Ureter (tissue), 1 donor: ENCODE measurements around the gene PRRG4. TPM values are rescaled to one million over a fixed set of nuclear protein-coding genes. Genes with fewer than 3 reads are reported as not detected.
A peak's percentile ranks its signal among the peaks of the same experiment; 100 is the strongest.
"Not testable (repeated sequence)": the region's sequence is repeated elsewhere in the genome, so short reads cannot be mapped to it uniquely, and the experiment has no call there.

Experiments used
- DNase-seq: peaks from one replicate; pipeline ENCODE4 v3.0.0-alpha.2; 2020; ENCODE audit warnings: low spot score
- total RNA-seq: library from RNA; stranded (reverse); gene quantifications from one replicate; pipeline ENCODE4 v1.2.4, GENCODE V29; 2023
- donor health status: DM: yes; HTN: yes; CAD: no.

PRRG4 gene
- total RNA-seq, 1 donor from 2014 or later, result 8.6 TPM

DNA sequence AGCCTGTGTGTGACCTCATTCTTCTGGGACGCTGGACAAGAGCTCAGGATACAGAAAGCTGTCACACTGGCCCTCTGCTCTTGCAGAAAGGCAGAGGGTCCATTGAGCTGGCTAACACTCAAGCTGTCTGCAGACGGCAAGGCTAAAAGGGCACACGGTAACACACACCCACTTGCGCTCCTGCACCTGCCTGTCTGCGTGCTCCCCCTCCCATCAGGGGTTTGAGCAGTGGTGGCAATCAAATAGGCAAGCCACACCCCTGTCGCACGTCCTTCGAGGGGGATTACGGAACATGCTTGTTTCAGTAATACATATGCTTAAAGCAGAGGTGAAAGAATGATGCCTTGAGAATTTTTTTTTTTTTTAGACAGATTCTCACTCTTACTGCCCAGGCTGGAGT lies 55.8 kb downstream of the PRRG4 start:
- no peak for DNase-seq

DNA sequence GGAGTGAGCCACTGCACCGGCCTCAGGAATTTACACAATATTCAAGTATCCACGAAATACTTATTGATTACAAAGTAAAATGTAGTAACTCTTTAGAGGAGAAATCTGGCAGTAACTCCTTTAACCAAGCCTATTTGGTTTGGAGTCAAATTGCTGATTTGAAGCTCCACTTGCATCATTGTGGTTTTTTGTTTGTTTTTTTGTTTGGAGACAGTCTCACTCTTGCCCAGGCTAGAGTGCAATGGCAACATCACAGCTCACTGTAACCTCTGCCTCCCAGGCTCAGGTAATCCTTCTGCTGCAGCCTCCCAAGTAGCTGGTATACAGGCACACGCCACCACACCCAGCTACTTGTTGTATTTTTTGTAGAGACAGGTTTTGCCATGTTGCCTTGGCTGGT lies 56.5 kb downstream of the PRRG4 start:
- no peak for DNase-seq

DNA sequence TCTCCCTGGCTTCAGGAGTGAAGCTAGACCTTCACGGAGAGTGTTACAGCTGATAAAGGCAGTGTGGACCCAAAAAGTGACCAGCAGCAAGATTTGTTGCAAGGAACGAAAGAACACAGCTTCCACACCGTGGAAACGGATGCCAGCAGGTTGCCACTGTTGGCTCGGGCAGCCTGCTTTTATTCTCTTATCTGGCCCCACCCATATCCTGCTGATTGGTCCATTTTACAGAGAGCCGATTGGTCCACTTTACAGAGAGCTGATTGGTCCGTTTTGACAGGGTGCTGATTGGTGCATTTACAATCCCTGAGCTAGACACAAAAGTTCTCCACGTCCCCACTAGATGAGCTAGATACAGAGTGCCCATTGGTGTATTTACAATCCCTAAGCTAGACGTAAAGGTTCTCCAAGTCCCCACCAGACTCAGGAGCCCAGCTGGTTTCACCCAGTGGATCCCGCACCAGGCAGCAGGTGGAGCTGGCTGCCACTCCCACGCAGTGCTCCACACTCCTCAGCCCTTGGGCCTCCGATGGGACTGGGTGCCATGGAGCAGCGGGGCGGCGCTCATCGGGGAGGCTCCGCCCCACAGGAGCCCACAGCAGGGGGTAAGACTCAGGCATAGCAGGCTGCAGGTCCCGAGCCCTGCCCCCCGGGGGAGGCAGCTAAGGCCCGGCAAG lies 58.1 kb downstream of the PRRG4 start:
- not testable (repeated sequence) for DNase-seq

DNA sequence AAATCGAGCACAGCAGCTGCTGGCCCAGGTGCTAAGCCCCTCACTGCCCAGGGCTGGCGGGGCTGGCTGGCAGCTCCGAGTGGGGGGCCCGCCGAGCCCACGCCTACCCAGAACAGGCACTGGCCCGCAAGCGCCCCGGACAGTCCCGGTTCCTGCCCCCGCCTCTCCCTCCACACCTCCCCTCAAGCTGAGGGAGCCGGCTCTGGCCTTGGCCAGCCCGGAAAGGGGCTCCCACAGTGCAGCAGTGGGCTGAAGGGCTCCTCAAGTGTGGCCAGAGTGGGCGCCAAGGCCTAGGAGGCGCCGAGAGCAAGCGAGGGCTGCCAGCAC lies 58.6 kb downstream of the PRRG4 start:
- DNase-seq, result not testable (repeated sequence)

DNA sequence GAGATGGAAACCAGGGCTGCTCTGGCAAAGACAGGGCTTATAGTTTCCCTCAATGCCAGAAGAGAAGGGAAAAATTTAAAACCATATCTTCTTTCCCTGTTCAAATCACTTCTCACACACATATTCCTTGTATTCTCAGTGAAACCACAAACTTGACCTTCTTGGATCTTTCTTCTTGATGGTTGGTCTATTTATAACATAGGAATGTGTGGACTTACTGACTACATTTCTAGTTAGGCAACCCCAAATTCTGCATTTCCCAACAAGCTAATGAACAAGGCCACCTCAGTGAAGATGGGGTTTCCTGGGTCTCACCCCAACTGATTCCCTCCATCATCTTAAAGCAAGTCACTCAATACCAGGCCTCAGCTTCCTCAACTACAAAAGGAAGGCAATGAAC lies 59.1 kb downstream of the PRRG4 start:
- no peak for DNase-seq

DNA sequence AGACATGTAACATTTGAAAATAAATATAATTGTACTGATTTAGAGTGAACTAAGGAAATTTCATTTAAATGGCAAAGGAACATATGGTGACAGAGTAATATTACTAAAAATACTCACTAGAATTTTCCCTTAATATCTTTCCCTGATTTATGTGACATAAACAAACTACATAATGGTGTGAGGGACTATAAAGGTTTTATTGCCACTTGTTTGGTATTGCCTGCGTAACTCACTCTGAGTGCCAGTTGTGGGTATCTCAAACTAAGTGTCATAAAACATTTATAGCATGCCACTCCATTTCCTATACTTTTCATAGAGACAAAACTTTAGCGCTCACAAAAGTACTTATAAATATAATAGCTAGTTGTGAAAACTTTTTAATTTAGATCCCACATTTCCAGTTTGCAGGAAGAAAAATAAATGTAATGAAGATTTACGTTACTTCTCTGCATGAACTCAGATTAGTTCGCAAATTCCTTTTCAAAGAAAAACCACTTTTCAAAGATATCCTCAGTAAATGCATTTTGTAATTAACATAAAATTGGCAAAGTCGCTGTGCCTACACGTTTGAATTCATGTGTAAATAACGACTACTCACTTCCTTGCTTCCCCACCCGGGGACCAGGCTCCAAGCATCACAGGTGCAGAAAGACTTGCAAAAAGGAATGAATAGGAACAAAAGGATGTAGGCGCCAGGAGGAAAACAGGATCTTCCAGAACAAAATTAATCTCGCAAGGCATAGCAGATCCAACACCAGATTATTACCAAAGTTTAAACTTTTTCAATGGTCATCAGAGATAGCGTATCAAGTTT lies 61.3 kb downstream of the PRRG4 start:
- no peak for DNase-seq

DNA sequence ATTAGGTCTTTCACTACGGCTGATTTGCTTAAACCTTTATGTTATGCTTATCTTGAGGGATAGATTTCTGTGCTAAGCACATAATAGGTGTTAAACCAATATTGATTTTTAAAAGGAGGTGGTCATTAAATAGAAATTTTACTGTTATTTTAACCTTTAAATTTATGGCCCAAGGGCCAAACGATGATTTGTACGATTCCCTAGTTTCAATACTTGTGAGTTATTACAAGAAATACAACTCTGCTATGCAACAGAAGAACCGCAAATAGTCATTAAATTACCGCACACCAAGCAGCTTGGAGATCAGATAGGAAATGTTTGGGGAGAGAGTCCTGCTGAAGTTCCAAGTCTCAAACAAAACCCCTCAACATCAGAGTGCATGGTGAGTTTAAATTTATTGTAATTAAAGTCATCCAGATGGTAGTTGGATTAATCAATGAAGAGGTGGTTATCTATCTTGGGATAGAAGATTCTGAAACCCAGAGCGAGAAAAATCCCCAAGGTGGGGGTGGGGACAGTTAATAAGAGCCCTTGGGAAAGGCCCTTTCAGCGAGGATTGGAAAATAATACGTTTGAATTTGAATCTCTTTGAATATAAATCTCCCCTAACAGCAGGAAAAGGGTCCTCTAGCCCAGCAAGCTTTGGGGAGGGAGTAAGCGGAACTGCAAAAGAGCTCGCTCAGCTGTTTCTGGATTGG lies 62.1 kb downstream of the PRRG4 start:
- no peak for DNase-seq

DNA sequence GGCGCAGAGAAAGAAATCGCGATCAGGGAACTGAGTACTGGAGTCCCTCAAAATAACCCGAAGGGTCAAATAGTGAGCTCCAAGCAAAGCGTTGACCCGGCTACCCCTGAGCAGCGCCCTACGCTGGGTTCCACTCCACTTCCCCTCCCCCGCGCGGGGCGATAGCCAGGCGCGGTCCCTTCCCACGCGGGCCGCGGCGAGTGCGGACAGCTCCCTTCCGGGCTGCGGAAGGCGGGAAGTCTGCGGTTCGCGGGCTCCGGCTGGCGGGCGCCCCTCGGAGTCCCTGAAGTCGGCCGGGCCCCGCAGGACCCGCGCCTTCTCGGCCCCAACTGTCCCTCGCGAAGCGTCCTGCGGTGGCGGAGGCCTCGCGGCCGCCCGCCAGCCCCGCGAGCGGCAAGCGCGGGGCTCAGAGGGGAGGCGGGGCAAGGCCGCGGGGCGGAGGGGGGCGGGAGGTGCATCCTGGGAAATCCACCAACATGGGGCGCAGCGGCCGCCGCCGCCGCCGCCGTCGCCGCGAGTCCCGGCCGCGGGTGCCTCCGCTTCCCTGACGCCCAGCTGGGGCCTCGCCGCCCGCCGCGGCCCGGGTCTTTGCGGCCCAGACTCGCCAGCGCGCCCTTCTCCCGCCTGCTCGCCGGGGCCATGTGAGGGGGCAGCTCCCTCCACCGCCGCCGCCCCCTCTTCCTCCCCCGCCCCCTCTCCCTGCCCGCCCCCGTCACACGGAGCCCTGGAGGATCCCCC lies 62.8 kb downstream of the PRRG4 start, which contains the start of gene QSER1:
Gene QSER1 (plus strand): TSS at position 457 of the 738 bp plus-strand sequence. CDS start 315 bp downstream, outside the sequence.
- DNase-seq, result peak; percentile 72

DNA sequence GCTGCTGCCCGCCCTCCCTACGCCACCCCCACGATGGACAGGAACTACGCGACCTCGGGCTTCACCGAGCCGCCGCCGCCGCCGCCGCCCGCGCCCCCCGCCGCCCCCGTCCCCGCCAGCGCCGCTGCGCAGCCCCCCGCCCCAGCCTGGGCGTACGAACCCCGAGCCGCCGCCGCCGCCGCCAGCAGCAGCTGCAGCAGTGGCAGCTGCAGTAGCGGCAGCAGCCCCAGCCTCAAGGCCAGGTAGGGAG lies 63.3 kb downstream of the PRRG4 start:
- no peak for DNase-seq

DNA sequence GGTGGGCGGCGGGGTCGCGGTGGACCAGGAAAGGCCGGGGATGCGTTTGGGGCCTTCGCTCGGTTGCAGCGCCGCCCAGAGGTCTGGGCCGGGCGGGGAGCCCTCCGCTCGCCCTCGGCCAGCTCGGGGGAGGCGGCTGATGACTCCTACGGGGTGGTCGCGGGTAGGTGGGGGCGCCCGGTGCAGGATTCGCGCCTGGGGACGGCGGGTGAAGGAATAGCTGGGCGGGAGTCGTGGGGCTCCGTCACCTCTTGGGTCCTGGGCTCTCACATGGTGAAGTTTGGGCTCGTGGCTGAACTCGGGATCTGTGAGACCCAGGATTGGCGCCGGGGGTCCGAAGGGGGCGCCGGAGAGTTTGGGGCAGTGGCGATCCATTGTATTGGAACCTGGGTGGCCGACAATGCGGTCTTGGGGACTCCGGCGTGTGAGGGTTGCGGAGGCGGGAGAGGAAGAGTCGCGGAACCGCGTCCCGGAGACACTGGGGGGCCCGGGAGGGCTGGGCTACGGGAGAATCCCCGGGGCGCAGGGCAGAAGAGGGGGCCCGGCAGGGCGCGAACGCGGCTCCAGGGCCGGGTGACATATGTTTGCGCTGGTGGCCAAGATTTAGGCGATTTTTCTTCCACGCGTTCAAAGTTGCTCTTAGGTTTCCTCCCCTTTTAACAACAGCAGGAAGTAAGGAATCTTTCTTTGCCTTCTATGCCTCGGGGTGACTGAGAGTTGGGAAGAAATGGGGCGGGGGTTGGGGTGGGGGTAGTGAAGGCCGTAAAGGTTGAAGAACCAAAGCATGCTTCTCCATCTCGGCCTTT lies 63.8 kb downstream of the PRRG4 start:
- peak; percentile 56 for DNase-seq

DNA sequence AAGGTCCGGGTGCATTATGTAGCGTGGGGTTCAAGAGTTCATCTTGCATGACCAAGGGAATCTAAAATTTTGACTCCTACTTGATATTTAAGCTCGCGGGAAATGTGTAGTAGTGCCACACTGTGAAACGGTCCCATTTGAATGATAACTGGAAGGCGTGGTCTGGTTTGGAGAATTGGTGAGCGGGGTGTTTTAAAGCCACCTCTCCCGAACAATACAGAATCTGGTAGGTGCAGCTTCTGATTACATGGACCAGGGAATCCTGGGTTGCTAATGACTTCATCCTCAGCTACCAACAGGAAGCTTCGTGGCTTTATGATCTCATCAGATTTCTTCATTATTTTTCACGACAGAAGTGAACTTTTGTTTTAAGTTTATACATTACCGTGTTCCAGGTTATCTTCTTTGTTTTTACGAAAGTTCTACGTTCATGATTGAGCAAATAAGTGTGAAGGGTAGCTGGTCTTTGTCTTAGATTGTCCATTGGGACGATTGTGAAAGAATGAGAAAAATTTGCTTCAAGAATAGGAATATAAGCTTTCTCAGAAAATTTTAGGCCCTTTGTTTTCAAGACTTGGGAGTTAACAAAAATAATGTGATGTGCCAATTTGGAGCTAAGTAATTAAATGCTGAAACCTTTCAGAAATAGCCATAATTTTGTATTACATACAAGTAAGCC lies 64.6 kb downstream of the PRRG4 start:
- DNase-seq, result peak; percentile 45

DNA sequence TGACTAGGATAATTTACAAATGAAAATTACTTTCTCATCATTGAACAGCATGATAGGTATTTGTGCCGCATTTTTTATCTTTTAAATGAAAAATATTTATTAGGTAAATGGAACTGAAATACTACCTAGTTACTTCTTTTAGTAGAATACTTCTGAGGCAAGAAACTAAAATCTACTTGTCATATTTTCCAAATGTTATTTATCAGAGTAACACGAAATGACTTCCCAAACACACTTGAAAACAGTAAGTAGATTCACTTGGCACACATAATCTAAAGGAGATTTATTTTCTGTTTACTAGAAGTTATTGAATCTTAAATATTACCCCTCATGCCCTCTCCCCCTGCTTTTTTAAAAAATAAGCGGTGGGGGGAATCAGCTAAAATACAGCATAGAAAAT lies 65.2 kb downstream of the PRRG4 start:
- no peak for DNase-seq

DNA sequence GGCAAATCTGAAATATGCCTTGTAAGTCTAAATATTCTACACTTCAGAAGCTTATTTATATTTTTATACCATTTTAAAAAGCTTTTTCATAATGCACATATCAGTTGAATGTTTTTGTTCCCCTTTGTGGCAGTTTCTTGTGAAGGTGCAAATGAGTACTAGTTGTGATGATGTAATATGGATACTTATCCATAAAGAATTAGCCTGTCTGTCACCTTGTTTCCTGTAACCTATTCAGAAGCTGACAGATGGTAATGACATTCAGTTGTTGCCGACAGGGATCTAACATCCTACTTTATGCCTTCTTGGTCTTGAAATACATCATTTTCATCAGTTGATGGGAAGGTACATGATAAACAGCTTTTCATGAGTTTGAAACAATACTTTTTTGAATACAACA lies 65.7 kb downstream of the PRRG4 start:
- DNase-seq, result no peak

DNA sequence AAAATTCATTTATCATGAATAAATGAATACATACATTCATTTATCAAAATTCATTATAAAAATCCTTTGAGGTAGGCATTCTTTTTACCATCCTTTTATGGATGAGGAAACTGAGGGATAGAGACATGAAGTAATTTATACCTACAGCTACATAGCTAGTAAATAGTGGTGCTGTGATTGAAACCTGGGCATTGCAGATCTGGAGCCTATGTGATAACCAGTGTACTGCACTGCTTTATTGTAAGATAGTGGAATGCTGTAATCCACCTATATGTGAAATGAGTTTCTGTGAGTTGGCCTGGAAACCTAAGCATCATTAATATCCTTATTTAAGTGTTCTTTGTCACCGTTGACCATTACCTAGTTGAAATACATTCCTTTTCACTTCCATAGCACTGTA lies 67.4 kb downstream of the PRRG4 start:
- DNase-seq, result no peak

DNA sequence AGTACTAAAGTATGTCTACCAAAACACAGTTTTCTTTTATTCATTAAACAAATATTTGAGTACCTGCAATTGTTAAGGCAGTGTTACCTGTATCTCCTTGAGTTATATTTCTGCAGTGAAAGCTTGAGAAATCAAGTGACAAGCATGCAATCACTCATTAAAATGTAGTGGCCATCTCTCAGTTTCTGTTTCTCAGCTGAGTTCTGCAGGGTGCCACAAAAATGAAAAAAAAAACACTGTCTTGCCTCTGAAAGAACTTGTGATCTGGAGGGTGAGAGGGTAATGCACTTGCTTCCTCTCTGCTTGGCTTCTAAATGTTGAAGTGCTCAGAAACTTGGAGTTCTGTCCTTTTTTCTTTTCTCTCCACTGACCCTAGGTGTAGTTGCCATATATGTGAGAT lies 69.7 kb downstream of the PRRG4 start:
- DNase-seq, result no peak

DNA sequence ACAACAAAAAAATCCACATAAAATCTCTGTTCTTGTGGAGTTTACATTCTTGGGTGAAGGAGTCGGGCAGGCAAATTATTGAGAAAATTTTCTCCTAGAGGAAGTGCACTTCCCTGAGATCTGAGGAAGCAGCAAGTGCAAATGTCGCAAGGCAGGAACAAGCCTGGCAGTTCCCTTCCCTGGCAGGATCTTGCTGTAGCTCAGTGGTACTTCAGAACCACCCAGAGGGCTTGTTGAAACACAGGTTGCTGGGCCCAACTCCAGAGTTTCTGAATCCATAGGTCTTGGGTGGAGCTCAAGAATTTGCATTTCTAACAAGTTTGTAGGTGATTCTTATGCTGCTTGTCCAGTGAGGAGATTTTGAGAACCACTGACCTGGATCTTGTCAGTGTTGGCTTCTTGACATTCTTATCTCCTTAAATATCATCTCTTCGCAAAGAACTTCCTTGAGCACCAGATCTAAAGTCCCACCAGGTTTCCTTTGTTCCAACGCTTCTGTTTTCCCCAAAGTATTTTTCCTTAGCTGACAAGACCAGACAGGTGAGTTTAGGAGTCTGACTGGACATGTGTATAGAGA lies 72.5 kb downstream of the PRRG4 start:
- no peak for DNase-seq

DNA sequence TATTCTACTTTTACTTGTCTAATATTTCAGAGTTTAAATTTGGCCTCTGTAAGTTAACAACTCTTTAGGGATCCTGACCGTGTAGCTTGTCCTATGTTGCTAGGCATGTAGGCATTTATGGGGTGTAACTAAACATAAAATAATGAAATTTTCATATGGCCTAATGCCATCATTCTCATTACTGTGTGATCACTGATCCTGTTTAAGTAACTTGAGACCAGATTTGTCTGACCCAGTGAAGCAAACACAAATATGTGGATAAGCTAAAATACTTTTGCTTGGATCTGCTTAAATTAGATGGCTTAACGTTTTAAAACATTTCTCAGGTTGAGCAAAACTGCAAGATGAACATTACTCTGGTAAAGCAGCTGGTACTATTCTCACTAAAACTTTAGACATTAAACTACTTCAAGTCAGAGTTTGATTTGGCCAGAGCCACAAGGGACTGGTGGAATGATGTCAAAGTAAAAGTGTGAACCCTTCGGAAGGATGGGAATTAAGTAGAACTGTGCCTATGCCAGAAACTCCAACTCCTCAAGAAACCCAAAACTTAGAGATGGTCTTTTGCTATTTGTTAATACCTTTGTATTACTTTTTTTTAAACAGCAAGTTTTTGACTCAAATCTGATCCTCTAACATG lies 75.4 kb downstream of the PRRG4 start:
- DNase-seq, result no peak
